Esophagus mucosa (tissue), 1 donor: ENCODE measurements around the gene ABHD14A. TPM values are rescaled to one million over a fixed set of nuclear protein-coding genes. Genes with fewer than 3 reads are reported as not detected.
A peak's percentile ranks its signal among the peaks of the same experiment; 100 is the strongest.

Experiments
- ATAC-seq: fragments of 200-7000 bp; cut with Tn5 transposase; one replicate; pipeline ENCODE4 v1.9.1; 2020
- total RNA-seq: library from RNA; stranded (reverse); gene quantifications from one replicate; pipeline ENCODE4 v1.2.4, GENCODE V29; 2023
- donor health status: DM: yes; HTN: yes; CAD: no.

Gene ABHD14A
- total RNA-seq = 4.5 TPM

- ATAC-seq = peak; percentile 73
These were observed at the start of gene ABHD14A for GRCh38 chr3:51974963-51975851. ABHD14A (plus strand) TSS chr3:51975064; CDS start chr3:51975136, 72 bp downstream.

- no peak for ATAC-seq
These were observed 47.5 kb upstream of the ABHD14A start for GRCh38 chr3:51927061-51927977.

- ATAC-seq = peak; percentile 11
These were observed 46.4 kb upstream of the ABHD14A start for GRCh38 chr3:51928438-51928837.

GRCh38 chr3:51928981-51929380 lies 45.9 kb upstream of the ABHD14A start:
- peak; percentile 17 for ATAC-seq

GRCh38 chr3:51929420-51930003 lies 45.4 kb upstream of the ABHD14A start:
- ATAC-seq = peak; percentile 40

- no peak for ATAC-seq
These were observed 44.4 kb upstream of the ABHD14A start for GRCh38 chr3:51930439-51930838.

- ATAC-seq = no peak
These were observed 43.1 kb upstream of the ABHD14A start for GRCh38 chr3:51931756-51932155.

GRCh38 chr3:51932471-51933370 lies 42.1 kb upstream of the ABHD14A start:
- ATAC-seq = no peak

- ATAC-seq = no peak
These were observed 41.3 kb upstream of the ABHD14A start for GRCh38 chr3:51933471-51934138.

- no peak for ATAC-seq
These were observed 40.6 kb upstream of the ABHD14A start for GRCh38 chr3:51934139-51934850.

- ATAC-seq = no peak
These were observed 39.6 kb upstream of the ABHD14A start for GRCh38 chr3:51934991-51935885.

- no peak for ATAC-seq
These were observed 38.7 kb upstream of the ABHD14A start for GRCh38 chr3:51935886-51936755.

GRCh38 chr3:51937014-51937413 lies 37.9 kb upstream of the ABHD14A start:
- ATAC-seq = no peak

GRCh38 chr3:51937611-51938450 lies 37.0 kb upstream of the ABHD14A start:
- no peak for ATAC-seq

- ATAC-seq = no peak
These were observed 36.0 kb upstream of the ABHD14A start for GRCh38 chr3:51938780-51939425.

GRCh38 chr3:51940648-51941462 lies 34.0 kb upstream of the ABHD14A start:
- no peak for ATAC-seq
